OCI-LY7 (cell line): Measurements from ENCODE around the gene MACROH2A2. TPM values are rescaled to one million over a fixed set of nuclear protein-coding genes. Genes with fewer than 3 reads are reported as not detected.
"Not testable (repeated sequence)": the region's sequence is repeated elsewhere in the genome, so short reads cannot be mapped to it uniquely, and the experiment has no call there.

ENCODE experiments used
- BruUV-seq: library from RNA; stranded (reverse); fragments of 400-500 nt; replicated peaks from 2 replicates; lab custom pipeline; 2021; lab: Mats Ljungman, UMichigan
- CTCF ChIA-PET: fragments of 300-600 bp; sonication (Branson Sonifier 250); formaldehyde crosslinking; loops from one replicate; lab custom pipeline; 2022; ENCODE audit warnings: antibody characterized with exemption; ENCODE audit not compliant: unreplicated experiment; lab: Charles Lee
- POLR2A ChIA-PET: fragments of 300-600 bp; sonication (Branson Sonifier 250); formaldehyde crosslinking; loops from one replicate; lab custom pipeline; 2022; ENCODE audit warnings: antibody characterized with exemption; lab: Charles Lee
- DNase-seq: peaks from one replicate; pipeline ENCODE4 v3.0.0-alpha.2; 2015; ENCODE audit warnings: low spot score
- H2AFZ ChIP-seq: fragments of 200-600 bp; sonication (generic), shearing (Covaris generic); 2 replicates; pipeline ENCODE4 v1.6.1; 2014; ENCODE audit warnings: mild to moderate bottlenecking, antibody characterized with exemption, low read length, moderate library complexity
- H3K27ac ChIP-seq: fragments of 200-600 bp; sonication (generic); 2 replicates; pipeline ENCODE4 v1.5.1; 2014; ENCODE audit warnings: mixed run types, low read depth, mild to moderate bottlenecking, moderate library complexity, low read length, inconsistent platforms; ENCODE audit not compliant: poor library complexity, severe bottlenecking
- H3K36me3 ChIP-seq: fragments of 200-600 bp; sonication (generic); 2 replicates; pipeline ENCODE4 v1.6.1; 2014; ENCODE audit warnings: mild to moderate bottlenecking, antibody characterized with exemption, low read length, moderate library complexity, mixed read lengths; ENCODE audit not compliant: insufficient read depth
- H3K4me1 ChIP-seq: fragments of 200-600 bp; sonication (generic); 2 replicates; pipeline ENCODE4 v1.5.1; 2014; ENCODE audit warnings: mild to moderate bottlenecking, low read length; ENCODE audit not compliant: insufficient read depth, poor library complexity, severe bottlenecking
- H3K4me2 ChIP-seq: fragments of 200-600 bp; sonication (generic); 2 replicates; pipeline ENCODE4 v1.6.1; 2014; ENCODE audit warnings: mild to moderate bottlenecking, low read length
- H3K4me3 ChIP-seq: fragments of 200-600 bp; sonication (generic); 2 replicates; pipeline ENCODE4 v1.5.1; 2014; ENCODE audit warnings: mild to moderate bottlenecking, low read depth, low read length; ENCODE audit not compliant: poor library complexity, severe bottlenecking
- H3K79me2 ChIP-seq: fragments of 200-600 bp; sonication (generic); 2 replicates; pipeline ENCODE4 v1.6.1; 2016; ENCODE audit warnings: low read depth, mild to moderate bottlenecking, low read length, moderate library complexity, mixed read lengths; ENCODE audit not compliant: insufficient read depth
- H3K9me2 ChIP-seq: fragments of 200-600 bp; sonication (generic); 2 replicates; pipeline ENCODE4 v1.6.1; 2016; ENCODE audit warnings: mild to moderate bottlenecking, low read length, mixed read lengths; ENCODE audit not compliant: insufficient read depth
- H3K9me3 ChIP-seq: fragments of 200-600 bp; sonication (generic); 2 replicates; pipeline ENCODE4 v1.6.1; 2014; ENCODE audit warnings: mild to moderate bottlenecking, mixed run types, low read length, mixed read lengths
- H4K20me1 ChIP-seq: fragments of 200-600 bp; sonication (generic); 2 replicates; pipeline ENCODE4 v1.6.1; 2014; ENCODE audit warnings: mild to moderate bottlenecking, antibody characterized with exemption, low read length, moderate library complexity, mixed read lengths; ENCODE audit not compliant: insufficient read depth
- CTCF ChIP-seq: fragments of 200-600 bp; sonication (generic); conservative IDR thresholded peaks from 2 replicates; pipeline ENCODE4 v1.5.1; 2014; ENCODE audit warnings: mild to moderate bottlenecking, antibody characterized with exemption, low read length, moderate library complexity, mixed read lengths
- EZH2phosphoT487 ChIP-seq: fragments of 200-600 bp; sonication (generic); IDR thresholded peaks from 2 replicates; pipeline ENCODE4 v1.6.1; 2018; ENCODE audit warnings: low read depth, borderline replicate concordance, mild to moderate bottlenecking, mixed run types, antibody characterized with exemption, low read length, moderate library complexity, mixed read lengths
- intact Hi-C: fragments of 100-400 bp; cut with micrococcal nuclease; formaldehyde crosslinking; loops from one replicate; pipeline ENCODE4 v1.10.0; 2022; ENCODE audit not compliant: unreplicated experiment
- total RNA-seq, 2 experiments: library from RNA; depleted of rRNA in 1 of 2; stranded (reverse); fragments of >200 nt in 1 of 2; shearing (Covaris generic) in 1 of 2; gene quantifications; 2 replicates each; pipeline ENCODE4 v1.2.3, GENCODE V29; 2014 to 2022

MACROH2A2 gene
- total RNA-seq, 2 experiments from 2014 or later = not detected

- ChIA-PET POLR2A (no interaction called here), CTCF (no interaction called here)
- DNase-seq = no peak
- H3K79me2 ChIP-seq = no peaks in the 10 kb centered on the region
- TF ChIP-seq EZH2phosphoT487 (no peak), CTCF (no peak)
- H3K9me3 ChIP-seq = no peaks in the 10 kb centered on the region
- H3K4me2 ChIP-seq = no peak overlapping the region
- intact Hi-C loops = no loop called here
- H3K4me1 ChIP-seq = no peaks in the 10 kb centered on the region
- H3K27ac ChIP-seq = no peak overlapping the region
- no peak overlapping the region for H2AFZ ChIP-seq
- no peaks in the 10 kb centered on the region for H3K9me2 ChIP-seq
- no peak overlapping the region for H3K4me3 ChIP-seq
- H3K36me3 ChIP-seq = no peaks in the 10 kb centered on the region
- BruUV-seq = no TSS peak
- no peaks in the 10 kb centered on the region for H4K20me1 ChIP-seq
Observed at GRCh38 chr10:70078329-70078728, 25.7 kb downstream of the MACROH2A2 start.

GRCh38 chr10:70078937-70079336 lies 26.3 kb downstream of the MACROH2A2 start:
- H3K4me2 ChIP-seq = no peak overlapping the region
- H3K36me3 ChIP-seq = no peaks in the 10 kb centered on the region
- H4K20me1 ChIP-seq = no peaks in the 10 kb centered on the region
- no peaks in the 10 kb centered on the region for H3K9me2 ChIP-seq
- H3K9me3 ChIP-seq = no peaks in the 10 kb centered on the region
- no peak overlapping the region for H3K4me3 ChIP-seq
- no peak overlapping the region for H2AFZ ChIP-seq
- no TSS peak for BruUV-seq
- no peaks in the 10 kb centered on the region for H3K4me1 ChIP-seq
- no peak for TF ChIP-seq EZH2phosphoT487
- no peak for TF ChIP-seq CTCF
- intact Hi-C loops = no loop called here
- no peaks in the 10 kb centered on the region for H3K79me2 ChIP-seq
- ChIA-PET POLR2A (no interaction called here), CTCF (interaction anchor here (0.6 kb wide), 1 partner anchor 274 kb away, joined by 3 read pairs; no protein-coding TSS in a partner anchor)
- H3K27ac ChIP-seq = no peak overlapping the region
- DNase-seq = no peak

GRCh38 chr10:70080789-70081188 lies 28.1 kb downstream of the MACROH2A2 start:
- BruUV-seq = not testable (repeated sequence)

More at GRCh38 chr10:70080789-70081188, 28.1 kb downstream of the MACROH2A2 start:
- DNase-seq, CTCF ChIA-PET, intact Hi-C loops, H3K79me2 ChIP-seq, H4K20me1 ChIP-seq, H3K9me2 ChIP-seq, H3K27ac ChIP-seq, H3K4me3 ChIP-seq, H3K9me3 ChIP-seq, H3K36me3 ChIP-seq, H3K4me1 ChIP-seq, H3K4me2 ChIP-seq, H2AFZ ChIP-seq: not testable (repeated sequence)
- POLR2A ChIA-PET = interaction anchor here (0.7 kb wide), 1 partner anchor 38 kb away, joined by 4 read pairs; no protein-coding TSS in a partner anchor
